ENCODE measurements around the gene FSCN2. TPM values are rescaled to one million over a fixed set of nuclear protein-coding genes. Genes with fewer than 3 reads are reported as not detected.

The FSCN2 gene
- total and polyA plus RNA-seq, 4 donors, result 0.89 to 3.1 (median 1.6) TPM

- 35% methylated on average over 3 of the region's 5 CpGs for WGBS (ENCODE audit: insufficient coverage)
- no peak overlapping the region for H3K4me3 ChIP-seq (ENCODE audit: low read depth, low read length)
- no peaks in the 10 kb centered on the region for H3K9me3 ChIP-seq (ENCODE audit: control insufficient read depth, insufficient read depth, low read length)
- H3K4me1 ChIP-seq (ENCODE audit: control insufficient read depth, insufficient read depth, low read length), result peaks cover 50% of the 10 kb centered on the region
- no peaks in the 10 kb centered on the region for H3K36me3 ChIP-seq (ENCODE audit: control insufficient read depth, insufficient read depth, low read length)
- no peaks in the 10 kb centered on the region for H3K27me3 ChIP-seq (ENCODE audit: control insufficient read depth, insufficient read depth, low read length)
- no peak for DNase-seq (ENCODE audit: low read depth in 4 of 6, low spot score in 6 of 6)
- H3K27ac ChIP-seq (ENCODE audit: low read depth, low read length), result no peak overlapping the region
Observed at GRCh38 chr17:81491181-81491581, 37.0 kb upstream of the FSCN2 start.

GRCh38 chr17:81491761-81492160 lies 36.4 kb upstream of the FSCN2 start:
- Histone ChIP-seq H3K9me3 (ENCODE audit: control insufficient read depth, insufficient read depth, low read length) (no peaks in the 10 kb centered on the region), H3K4me3 (ENCODE audit: low read depth, low read length) (no peak overlapping the region), H3K4me1 (ENCODE audit: control insufficient read depth, insufficient read depth, low read length) (peaks cover 50% of the 10 kb centered on the region), H3K36me3 (ENCODE audit: control insufficient read depth, insufficient read depth, low read length) (no peaks in the 10 kb centered on the region), H3K27me3 (ENCODE audit: control insufficient read depth, insufficient read depth, low read length) (no peaks in the 10 kb centered on the region), H3K27ac (ENCODE audit: low read depth, low read length) (no peak overlapping the region)
- DNase-seq (ENCODE audit: low read depth in 4 of 6, low spot score in 6 of 6), result peak in 1 of 6 donors; percentile 61
- 16% methylated on average over 4 of the region's 5 CpGs for whole genome bisulfite sequencing (ENCODE audit: insufficient coverage)

- DNase-seq (ENCODE audit: low read depth in 4 of 6, low spot score in 6 of 6), result no peak
- Histone ChIP-seq H3K27me3 (ENCODE audit: control insufficient read depth, insufficient read depth, low read length) (no peaks in the 10 kb centered on the region), H3K27ac (ENCODE audit: low read depth, low read length) (no peak overlapping the region), H3K4me1 (ENCODE audit: control insufficient read depth, insufficient read depth, low read length) (peaks cover 49% of the 10 kb centered on the region), H3K4me3 (ENCODE audit: low read depth, low read length) (no peak overlapping the region), H3K36me3 (ENCODE audit: control insufficient read depth, insufficient read depth, low read length) (no peaks in the 10 kb centered on the region), H3K9me3 (ENCODE audit: control insufficient read depth, insufficient read depth, low read length) (no peaks in the 10 kb centered on the region)
- WGBS (ENCODE audit: insufficient coverage), result 63% methylated on average over 17 of the region's 18 CpGs
Observed at GRCh38 chr17:81492202-81492601, 36.0 kb upstream of the FSCN2 start.

- H3K36me3 ChIP-seq (ENCODE audit: control insufficient read depth, insufficient read depth, low read length), result no peaks in the 10 kb centered on the region
- H3K9me3 ChIP-seq (ENCODE audit: control insufficient read depth, insufficient read depth, low read length), result no peaks in the 10 kb centered on the region
- 100% methylated on average over 2 of the region's 9 CpGs for WGBS (ENCODE audit: insufficient coverage)
- peaks cover 44% of the 10 kb centered on the region for H3K4me1 ChIP-seq (ENCODE audit: control insufficient read depth, insufficient read depth, low read length)
- no peak overlapping the region for H3K27ac ChIP-seq (ENCODE audit: low read depth, low read length)
- H3K27me3 ChIP-seq (ENCODE audit: control insufficient read depth, insufficient read depth, low read length), result no peaks in the 10 kb centered on the region
- DNase-seq (ENCODE audit: low read depth in 4 of 6, low spot score in 6 of 6), result no peak
- no peak overlapping the region for H3K4me3 ChIP-seq (ENCODE audit: low read depth, low read length)
Observed at GRCh38 chr17:81492706-81493105, 35.5 kb upstream of the FSCN2 start.

- Histone ChIP-seq H3K4me3 (ENCODE audit: low read depth, low read length) (no peak overlapping the region), H3K4me1 (ENCODE audit: control insufficient read depth, insufficient read depth, low read length) (peaks cover 40% of the 10 kb centered on the region), H3K9me3 (ENCODE audit: control insufficient read depth, insufficient read depth, low read length) (no peaks in the 10 kb centered on the region), H3K27me3 (ENCODE audit: control insufficient read depth, insufficient read depth, low read length) (no peaks in the 10 kb centered on the region), H3K27ac (ENCODE audit: low read depth, low read length) (no peak overlapping the region), H3K36me3 (ENCODE audit: control insufficient read depth, insufficient read depth, low read length) (no peaks in the 10 kb centered on the region)
- WGBS (ENCODE audit: insufficient coverage), result 89% methylated on average over 15 of the region's 16 CpGs
- peak in 1 of 6 donors; percentile 33 for DNase-seq (ENCODE audit: low read depth in 4 of 6, low spot score in 6 of 6)
Observed at GRCh38 chr17:81493198-81494038, 34.8 kb upstream of the FSCN2 start.

GRCh38 chr17:81494626-81495377 lies 33.4 kb upstream of the FSCN2 start:
- Histone ChIP-seq H3K27ac (ENCODE audit: low read depth, low read length) (no peak overlapping the region), H3K4me3 (ENCODE audit: low read depth, low read length) (no peak overlapping the region), H3K36me3 (ENCODE audit: control insufficient read depth, insufficient read depth, low read length) (no peaks in the 10 kb centered on the region), H3K4me1 (ENCODE audit: control insufficient read depth, insufficient read depth, low read length) (peaks cover 26% of the 10 kb centered on the region), H3K27me3 (ENCODE audit: control insufficient read depth, insufficient read depth, low read length) (peaks cover 2% of the 10 kb centered on the region), H3K9me3 (ENCODE audit: control insufficient read depth, insufficient read depth, low read length) (no peaks in the 10 kb centered on the region)
- DNase-seq (ENCODE audit: low read depth in 4 of 6, low spot score in 6 of 6), result peak in 2 of 6 donors; percentile 81 to 92
- WGBS (ENCODE audit: insufficient coverage), result 12% methylated on average over 7 of the region's 8 CpGs

- DNase-seq (ENCODE audit: low read depth in 4 of 6, low spot score in 6 of 6), result no peak
- H3K27me3 ChIP-seq (ENCODE audit: control insufficient read depth, insufficient read depth, low read length), result peaks cover 2% of the 10 kb centered on the region
- H3K36me3 ChIP-seq (ENCODE audit: control insufficient read depth, insufficient read depth, low read length), result no peaks in the 10 kb centered on the region
- no peaks in the 10 kb centered on the region for H3K9me3 ChIP-seq (ENCODE audit: control insufficient read depth, insufficient read depth, low read length)
- H3K27ac ChIP-seq (ENCODE audit: low read depth, low read length), result no peak overlapping the region
- no peak overlapping the region for H3K4me3 ChIP-seq (ENCODE audit: low read depth, low read length)
- 71% methylated on average over 64 of the region's 64 CpGs for WGBS (ENCODE audit: insufficient coverage)
- peaks cover 8% of the 10 kb centered on the region for H3K4me1 ChIP-seq (ENCODE audit: control insufficient read depth, insufficient read depth, low read length)
Observed at GRCh38 chr17:81498953-81499600, 29.1 kb upstream of the FSCN2 start.

GRCh38 chr17:81499601-81499970 lies 28.6 kb upstream of the FSCN2 start:
- Histone ChIP-seq H3K9me3 (ENCODE audit: control insufficient read depth, insufficient read depth, low read length) (no peaks in the 10 kb centered on the region), H3K36me3 (ENCODE audit: control insufficient read depth, insufficient read depth, low read length) (no peaks in the 10 kb centered on the region), H3K4me1 (ENCODE audit: control insufficient read depth, insufficient read depth, low read length) (peaks cover 6% of the 10 kb centered on the region), H3K27me3 (ENCODE audit: control insufficient read depth, insufficient read depth, low read length) (peaks cover 2% of the 10 kb centered on the region), H3K27ac (ENCODE audit: low read depth, low read length) (no peak overlapping the region), H3K4me3 (ENCODE audit: low read depth, low read length) (no peak overlapping the region)
- no peak for DNase-seq (ENCODE audit: low read depth in 4 of 6, low spot score in 6 of 6)
- WGBS (ENCODE audit: insufficient coverage), result 60% methylated on average over 12 of the region's 12 CpGs

GRCh38 chr17:81500047-81500446 lies 28.1 kb upstream of the FSCN2 start:
- WGBS (ENCODE audit: insufficient coverage), result 58% methylated on average over 6 of the region's 7 CpGs
- Histone ChIP-seq H3K27me3 (ENCODE audit: control insufficient read depth, insufficient read depth, low read length) (peaks cover 2% of the 10 kb centered on the region), H3K36me3 (ENCODE audit: control insufficient read depth, insufficient read depth, low read length) (no peaks in the 10 kb centered on the region), H3K4me3 (ENCODE audit: low read depth, low read length) (no peak overlapping the region), H3K4me1 (ENCODE audit: control insufficient read depth, insufficient read depth, low read length) (peaks cover 1% of the 10 kb centered on the region), H3K9me3 (ENCODE audit: control insufficient read depth, insufficient read depth, low read length) (no peaks in the 10 kb centered on the region), H3K27ac (ENCODE audit: low read depth, low read length) (no peak overlapping the region)
- DNase-seq (ENCODE audit: low read depth in 4 of 6, low spot score in 6 of 6), result no peak

Data from spinal cord (tissue), 10 donors.